Endodermal cell (in vitro differentiated cells): Measurements from ENCODE around the gene FOXO6. TPM values are rescaled to one million over a fixed set of nuclear protein-coding genes. Genes with fewer than 3 reads are reported as not detected.

Experiments used
- DNase-seq: peaks from one replicate; pipeline ENCODE4 v3.0.0-alpha.2; 2017
- H3K27ac ChIP-seq: 2 replicates; pipeline ENCODE4 v1.5.1; 2013; ENCODE audit warnings: mild to moderate bottlenecking, low read depth, low read length, moderate library complexity
- H3K27me3 ChIP-seq: 2 replicates; pipeline ENCODE4 v1.6.1; 2013; ENCODE audit warnings: mild to moderate bottlenecking, low read length, moderate library complexity; ENCODE audit not compliant: insufficient read depth, control insufficient read depth, poor library complexity, severe bottlenecking
- H3K36me3 ChIP-seq: 2 replicates; pipeline ENCODE4 v1.7.0; 2013; ENCODE audit warnings: mild to moderate bottlenecking, low read length, moderate library complexity; ENCODE audit not compliant: control insufficient read depth, insufficient read depth
- H3K4me1 ChIP-seq: one replicate; pipeline ENCODE4 v1.7.0; 2013; ENCODE audit warnings: low read length; ENCODE audit not compliant: control insufficient read depth, insufficient read depth
- H3K4me3 ChIP-seq: 2 replicates; pipeline ENCODE4 v1.5.1; 2013; ENCODE audit warnings: mild to moderate bottlenecking, low read length, moderate library complexity
- H3K9ac ChIP-seq: 2 replicates; pipeline ENCODE4 v1.6.1; 2013; ENCODE audit warnings: mild to moderate bottlenecking, low read length, moderate library complexity; ENCODE audit not compliant: poor library complexity, severe bottlenecking; ENCODE audit errors: extremely low read depth
- H3K9me3 ChIP-seq: 2 replicates; pipeline ENCODE4 v1.6.1; 2013; ENCODE audit warnings: mild to moderate bottlenecking, low read length, moderate library complexity; ENCODE audit not compliant: control insufficient read depth
- H3K27ac Mint-ChIP-seq: 2 replicates; pipeline ENCODE4 v1.8.0; 2020; ENCODE audit warnings: mixed read lengths
- H3K27me3 Mint-ChIP-seq: 2 replicates; pipeline ENCODE4 v1.8.0; 2021; ENCODE audit warnings: mild to moderate bottlenecking, mixed read lengths; ENCODE audit not compliant: insufficient read depth
- H3K36me3 Mint-ChIP-seq: 2 replicates; pipeline ENCODE4 v1.8.0; 2020; ENCODE audit warnings: low read depth, mixed read lengths
- H3K4me1 Mint-ChIP-seq: 2 replicates; pipeline ENCODE4 v1.8.0; 2020; ENCODE audit warnings: mixed read lengths
- H3K4me3 Mint-ChIP-seq: 2 replicates; pipeline ENCODE4 v1.8.0; 2020; ENCODE audit warnings: mild to moderate bottlenecking, moderate library complexity, mixed read lengths
- H3K9me3 Mint-ChIP-seq: 2 replicates; pipeline ENCODE4 v1.8.0; 2020; ENCODE audit warnings: mild to moderate bottlenecking, mixed read lengths
- WGBS, 2 experiments: methylation state at CpG; one replicate each; pipeline versions ENCODE4 v1.1.5 to v1.1.7; 2013; ENCODE audit warnings: missing lambda C conversion rate in 2 of 2, mixed read lengths in 1 of 2; ENCODE audit not compliant: insufficient coverage in 1 of 2, insufficient read length in 1 of 2; 5-methylcytosine and 5-hydroxymethylcytosine counted together
- total RNA-seq, 2 donors: library from RNA; stranded (reverse); fragmentation: NEBNext Ultra II Directional in 1 of 2; extraction: Animal tissue kit (Norgen Biotek cat#: 25700) in 1 of 2; gene quantifications; 2 replicates in 1 of 2; 3 replicates in 1 of 2; pipeline ENCODE4 v1.2.1, GENCODE V29; 2021
- TF ChIP-seq, protein P1 (sequence below): fragments of 200-600 bp; sonication (generic); conservative IDR thresholded peaks from 2 replicates; pipeline ENCODE4 v1.5.0; 2021; ENCODE audit warnings: antibody characterized with exemption, mild to moderate bottlenecking

Gene FOXO6
- total RNA-seq, 2 donors from 2014 or later = 1.7 to 1.8 TPM

DNA sequence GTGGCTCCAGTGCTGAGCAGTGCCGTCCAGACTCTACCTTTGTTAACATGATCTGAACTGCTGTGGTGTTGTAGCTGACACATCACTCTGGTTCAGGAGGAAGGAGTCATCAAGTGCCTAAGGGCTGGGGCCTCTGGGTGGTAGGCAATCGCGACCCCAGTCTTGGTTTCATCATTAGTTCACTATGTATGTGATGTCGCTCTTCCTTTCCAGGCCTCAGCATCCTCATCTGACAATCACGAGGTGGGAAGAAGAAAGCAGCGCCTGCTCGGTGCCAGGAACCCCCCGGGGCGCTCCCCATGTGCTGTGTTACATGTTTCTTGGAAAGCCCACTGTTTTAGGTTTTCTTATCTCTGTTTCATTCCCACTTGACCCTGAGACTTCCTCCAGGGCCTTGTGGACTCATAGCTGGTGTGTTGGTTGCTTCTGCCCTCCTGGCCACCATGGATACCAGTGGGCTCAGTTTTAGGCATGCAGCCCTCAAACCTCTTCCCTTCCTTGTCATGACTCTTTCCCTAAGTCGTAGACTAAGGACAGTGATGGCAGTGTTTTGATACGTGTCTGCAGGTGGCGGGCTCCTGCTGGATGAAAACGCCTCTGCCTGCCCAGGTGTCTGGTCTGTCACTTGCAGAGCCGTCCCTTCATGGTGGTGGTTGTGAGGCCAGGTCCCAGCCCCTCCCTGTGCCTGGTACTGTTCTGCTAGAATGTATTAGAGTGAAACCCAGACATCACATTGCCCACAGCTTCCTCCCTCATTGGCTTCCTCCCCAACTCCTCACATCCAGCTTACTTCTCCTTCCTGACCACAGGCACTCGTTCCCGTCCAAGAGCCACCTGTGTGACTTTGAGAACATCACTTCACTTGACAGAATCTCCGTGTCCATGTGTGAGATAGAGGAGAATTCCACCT lies 17.2 kb upstream of the FOXO6 start:
- H3K9ac ChIP-seq = no peak overlapping the region
- H3K36me3 ChIP-seq = no peaks in the 10 kb centered on the region
- no peaks in the 10 kb centered on the region for H3K27me3 ChIP-seq
- peaks cover 9% of the 10 kb centered on the region for H3K4me1 ChIP-seq
- H3K4me3 ChIP-seq = no peak overlapping the region
- H3K4me1 Mint-ChIP-seq = peaks cover 33% of the 10 kb centered on the region
- no peak overlapping the region for H3K27ac ChIP-seq
- no peak overlapping the region for H3K27ac Mint-ChIP-seq
- no peaks in the 10 kb centered on the region for H3K36me3 Mint-ChIP-seq
- peaks cover 29% of the 10 kb centered on the region for H3K27me3 Mint-ChIP-seq
- no peak overlapping the region for H3K4me3 Mint-ChIP-seq
- 90 to 94% methylated on average over 10 to 17 of the region's 17 CpGs for WGBS, 2 experiments
- peak; percentile 59 for DNase-seq
- TF ChIP-seq, protein P1, sequence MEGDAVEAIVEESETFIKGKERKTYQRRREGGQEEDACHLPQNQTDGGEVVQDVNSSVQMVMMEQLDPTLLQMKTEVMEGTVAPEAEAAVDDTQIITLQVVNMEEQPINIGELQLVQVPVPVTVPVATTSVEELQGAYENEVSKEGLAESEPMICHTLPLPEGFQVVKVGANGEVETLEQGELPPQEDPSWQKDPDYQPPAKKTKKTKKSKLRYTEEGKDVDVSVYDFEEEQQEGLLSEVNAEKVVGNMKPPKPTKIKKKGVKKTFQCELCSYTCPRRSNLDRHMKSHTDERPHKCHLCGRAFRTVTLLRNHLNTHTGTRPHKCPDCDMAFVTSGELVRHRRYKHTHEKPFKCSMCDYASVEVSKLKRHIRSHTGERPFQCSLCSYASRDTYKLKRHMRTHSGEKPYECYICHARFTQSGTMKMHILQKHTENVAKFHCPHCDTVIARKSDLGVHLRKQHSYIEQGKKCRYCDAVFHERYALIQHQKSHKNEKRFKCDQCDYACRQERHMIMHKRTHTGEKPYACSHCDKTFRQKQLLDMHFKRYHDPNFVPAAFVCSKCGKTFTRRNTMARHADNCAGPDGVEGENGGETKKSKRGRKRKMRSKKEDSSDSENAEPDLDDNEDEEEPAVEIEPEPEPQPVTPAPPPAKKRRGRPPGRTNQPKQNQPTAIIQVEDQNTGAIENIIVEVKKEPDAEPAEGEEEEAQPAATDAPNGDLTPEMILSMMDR = no peak
- peaks cover 9% of the 10 kb centered on the region for H3K9me3 Mint-ChIP-seq
- H3K9me3 ChIP-seq = peaks cover 13% of the 10 kb centered on the region

DNA sequence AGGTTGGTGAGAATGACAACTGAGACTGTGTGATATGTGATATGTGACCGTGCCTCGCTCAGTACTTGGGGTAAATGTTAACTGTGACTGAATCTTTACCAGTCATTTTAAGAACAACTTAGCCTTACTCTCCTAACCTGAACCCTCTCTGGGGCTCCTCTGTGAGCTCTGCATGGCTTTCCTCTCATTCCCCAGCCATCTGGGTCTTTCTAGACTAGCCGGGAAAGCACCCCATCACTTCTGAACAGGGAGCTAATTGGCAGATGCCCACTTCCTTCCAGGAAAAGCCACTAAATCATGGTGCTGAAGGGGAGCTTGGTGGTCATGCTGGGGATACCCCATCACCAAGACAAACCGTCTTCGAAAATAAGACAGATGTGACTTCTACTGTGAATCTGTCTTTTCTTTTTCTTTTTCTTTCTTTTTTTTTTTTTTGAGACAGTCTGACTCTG lies 16.5 kb upstream of the FOXO6 start:
- Histone ChIP-seq H3K4me3 (no peak overlapping the region), H3K27me3 (no peaks in the 10 kb centered on the region), H3K27ac (no peak overlapping the region), H3K36me3 (no peaks in the 10 kb centered on the region), H3K9ac (no peak overlapping the region), H3K9me3 (peaks cover 8% of the 10 kb centered on the region), H3K4me1 (peaks cover 9% of the 10 kb centered on the region)
- H3K4me3 Mint-ChIP-seq = no peak overlapping the region
- no peak for DNase-seq
- H3K27ac Mint-ChIP-seq = no peak overlapping the region
- 90 to 98% methylated on average over 4 to 5 of the region's 5 CpGs for WGBS, 2 experiments
- H3K9me3 Mint-ChIP-seq = peaks cover 6% of the 10 kb centered on the region
- no peaks in the 10 kb centered on the region for H3K36me3 Mint-ChIP-seq
- TF ChIP-seq, protein P1 = no peak
- H3K4me1 Mint-ChIP-seq = peaks cover 36% of the 10 kb centered on the region
- H3K27me3 Mint-ChIP-seq = peaks cover 35% of the 10 kb centered on the region

DNA sequence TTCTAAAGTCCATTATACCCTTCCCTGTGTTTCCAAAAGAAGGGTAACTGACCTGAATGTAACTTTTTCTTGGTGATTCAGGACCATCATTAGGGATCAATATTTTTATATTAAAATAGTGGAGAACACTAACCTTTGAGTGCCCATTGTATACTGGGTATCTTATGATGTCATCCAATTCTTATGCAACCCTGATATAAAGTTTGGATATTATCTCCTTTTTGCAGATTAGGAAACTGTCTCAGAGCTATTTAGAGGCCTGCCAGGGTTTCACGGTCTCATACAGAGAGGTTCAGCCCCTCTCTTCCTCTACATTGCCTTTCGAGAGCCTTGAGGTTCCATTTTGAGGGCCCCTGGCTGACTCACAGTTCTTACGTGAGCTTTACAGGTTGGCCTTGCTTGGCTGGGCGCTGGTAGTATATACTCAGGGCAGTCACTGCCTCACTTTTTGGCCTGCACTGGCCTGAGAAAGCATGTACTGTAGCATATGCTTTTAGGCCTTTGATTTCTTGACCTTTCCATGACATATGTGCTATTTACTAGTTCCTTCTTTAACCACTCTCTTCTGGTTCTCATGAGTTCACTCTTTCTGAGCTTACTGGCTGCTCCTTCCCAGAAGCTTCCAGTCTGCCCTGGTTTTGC lies 15.7 kb upstream of the FOXO6 start:
- Histone ChIP-seq H3K4me3 (no peak overlapping the region), H3K36me3 (no peaks in the 10 kb centered on the region), H3K4me1 (peaks cover 9% of the 10 kb centered on the region), H3K27me3 (no peaks in the 10 kb centered on the region), H3K27ac (no peak overlapping the region), H3K9ac (no peak overlapping the region), H3K9me3 (no peaks in the 10 kb centered on the region)
- Mint-ChIP-seq H3K36me3 (no peaks in the 10 kb centered on the region), H3K27ac (no peak overlapping the region), H3K4me1 (peaks cover 38% of the 10 kb centered on the region), H3K9me3 (no peaks in the 10 kb centered on the region), H3K4me3 (no peak overlapping the region), H3K27me3 (peaks cover 31% of the 10 kb centered on the region)
- 83 to 93% methylated on average over 4 of the region's 4 CpGs for WGBS, 2 experiments
- TF ChIP-seq, protein P1 = no peak
- DNase-seq = peak; percentile 19
